ENCODE results near the gene CACNA1C. TPM values are rescaled to one million over a fixed set of nuclear protein-coding genes. Genes with fewer than 3 reads are reported as not detected.

Gene CACNA1C
- total RNA-seq, 1 experiment from 2014 or later: 1.1 TPM

- no peak overlapping the region for H3K56ac ChIP-seq (ENCODE audit: insufficient read length, low read depth, low read length)
- H2BK120ac ChIP-seq (ENCODE audit: low read depth, low read length, poor library complexity, severe bottlenecking): no peak overlapping the region
- H2AFZ ChIP-seq (ENCODE audit: low read length): no peak overlapping the region
- no peak for TF ChIP-seq CTCF (conservative IDR thresholded peaks at IDR 0.05)
- H2BK20ac ChIP-seq (ENCODE audit: low read depth, low read length, poor library complexity, severe bottlenecking): no peak overlapping the region
- H3K4me1 ChIP-seq (ENCODE audit: insufficient read depth, low read length): no peaks in the 10 kb centered on the region; the same call in 1 of the 2 replicates
- no peak overlapping the region for H3K18ac ChIP-seq (ENCODE audit: insufficient read length, low read depth, low read length)
- no peaks in the 10 kb centered on the region for H4K20me1 ChIP-seq (ENCODE audit: control insufficient read depth, insufficient read depth, insufficient read length)
- H3K14ac ChIP-seq (ENCODE audit: insufficient read depth, low read length): no peak overlapping the region
- H3K9me3 ChIP-seq (ENCODE audit: control insufficient read depth, low read depth, low read length): no peaks in the 10 kb centered on the region
- Mint-ChIP-seq H3K36me3 (ENCODE audit: insufficient read depth in 1 of 3, low read depth in 3 of 3) (no peaks in the 10 kb centered on the region; a peak in 1 of 7 replicates), H3K4me3 (no peak overlapping the region), H3K9me3 (peaks cover 0 to 3% of the 10 kb centered on the region in 2 experiments; a peak in 1 of 5 replicates), H3K27me3 (ENCODE audit: low read depth) (peaks cover 2% of the 10 kb centered on the region), H3K27ac (no peak overlapping the region), H3K4me1 (peaks cover 17 to 23% of the 10 kb centered on the region in 2 experiments)
- H3K23me2 ChIP-seq (ENCODE audit: insufficient read length, low read depth, low read length, poor library complexity, severe bottlenecking): no peaks in the 10 kb centered on the region
- H3K27ac ChIP-seq (ENCODE audit: insufficient read length, low read depth, low read length): no peak overlapping the region
- no peak overlapping the region for H3K9ac ChIP-seq (ENCODE audit: extremely low read depth, insufficient read length, low read length)
- WGBS (ENCODE audit: extremely low coverage, insufficient read length, low lambda C conversion rate): no CpG with 5 or more reads among the region's 4 CpGs
- H4K91ac ChIP-seq (ENCODE audit: insufficient read length, low read depth, low read length): no peak overlapping the region
- H2BK12ac ChIP-seq (ENCODE audit: insufficient read length, low read depth, low read length): no peak overlapping the region
- no peaks in the 10 kb centered on the region for H3K79me1 ChIP-seq (ENCODE audit: insufficient read depth, low read depth, low read length, poor library complexity, severe bottlenecking)
- H3K79me2 ChIP-seq (ENCODE audit: insufficient read depth, low read length): no peaks in the 10 kb centered on the region
- no peak overlapping the region for H2BK15ac ChIP-seq (ENCODE audit: low read depth, low read length)
- no peak overlapping the region for H2BK5ac ChIP-seq (ENCODE audit: insufficient read length, low read length)
- H3K27me3 ChIP-seq (ENCODE audit: insufficient read depth, low read length): no peaks in the 10 kb centered on the region
- no peak overlapping the region for H2AK5ac ChIP-seq (ENCODE audit: insufficient read length, low read length)
- no peak for DNase-seq
- H4K8ac ChIP-seq (replicated peaks; ENCODE audit: insufficient read length, low read depth, low read length): no peak overlapping the region
- H4K5ac ChIP-seq (ENCODE audit: insufficient read length, low read depth, low read length): no peak overlapping the region
- no peak overlapping the region for H3K23ac ChIP-seq (ENCODE audit: insufficient read length, low read depth, low read length)
- no peak overlapping the region for H3K4me2 ChIP-seq (ENCODE audit: insufficient read depth, insufficient read length, low read length)
- H3K4ac ChIP-seq (ENCODE audit: low read depth, low read length): no peak overlapping the region
- H3T11ph ChIP-seq (ENCODE audit: low read length): no peak overlapping the region
Observed at GRCh38 chr12:2238111-2238510, 185.3 kb downstream of the CACNA1C start.

Data from H9 (cell line).